Measurements from ENCODE around the gene NRDE2.

- TF ChIP-seq CTCF (IDR thresholded peaks at IDR 0.05): no peak
- TF ChIP-seq POLR2A (IDR thresholded peaks at IDR 0.05): no peak
- no peak for TF ChIP-seq POLR2AphosphoS5 (IDR thresholded peaks at IDR 0.05)
Measured at GRCh38 chr14:90239139-90239538, 92.6 kb downstream of the NRDE2 start.
